ENCODE results near the gene TSPEAR. TPM values are rescaled to one million over a fixed set of nuclear protein-coding genes. Genes with fewer than 3 reads are reported as not detected.

TSPEAR gene
- total RNA-seq, 2 donors from 2014 or later = 1.5 to 6.0 TPM

- no peaks in the 10 kb centered on the region for H3K4me1 Mint-ChIP-seq
- H3K4me3 Mint-ChIP-seq = no peak overlapping the region
- Histone ChIP-seq H3K27me3 (ENCODE audit: control insufficient read depth, insufficient read depth, low read length, poor library complexity, severe bottlenecking) (no peaks in the 10 kb centered on the region), H3K9me3 (ENCODE audit: control insufficient read depth, low read length) (no peaks in the 10 kb centered on the region), H3K4me1 (ENCODE audit: control insufficient read depth, insufficient read depth, low read length) (no peaks in the 10 kb centered on the region), H3K36me3 (ENCODE audit: control insufficient read depth, insufficient read depth, low read length) (no peaks in the 10 kb centered on the region), H3K9ac (ENCODE audit: extremely low read depth, low read length, poor library complexity, severe bottlenecking) (no peak overlapping the region), H3K4me3 (ENCODE audit: low read length) (no peak overlapping the region), H3K27ac (ENCODE audit: low read depth, low read length) (no peak overlapping the region)
- H3K9me3 Mint-ChIP-seq = no peaks in the 10 kb centered on the region
- WGBS, 2 experiments (ENCODE audit: insufficient coverage in 1 of 2, insufficient read length in 1 of 2) = 79 to 86% methylated on average over 8 to 14 of the region's 14 CpGs
- no peak overlapping the region for H3K27ac Mint-ChIP-seq
- H3K27me3 Mint-ChIP-seq (ENCODE audit: insufficient read depth) = no peaks in the 10 kb centered on the region
- no peak for TF ChIP-seq CTCF (conservative IDR thresholded peaks at IDR 0.05)
- no peaks in the 10 kb centered on the region for H3K36me3 Mint-ChIP-seq (ENCODE audit: low read depth)
- DNase-seq = no peak
These were observed 172.3 kb downstream of the TSPEAR start for GRCh38 chr21:44539046-44539445.

GRCh38 chr21:44537930-44538911, 173.2 kb downstream of the TSPEAR start:
- H3K27me3 ChIP-seq (ENCODE audit: control insufficient read depth, insufficient read depth, low read length, poor library complexity, severe bottlenecking) = no peaks in the 10 kb centered on the region
- no peak overlapping the region for H3K27ac ChIP-seq (ENCODE audit: low read depth, low read length)
- Mint-ChIP-seq H3K36me3 (ENCODE audit: low read depth) (no peaks in the 10 kb centered on the region), H3K4me1 (no peaks in the 10 kb centered on the region), H3K9me3 (no peaks in the 10 kb centered on the region), H3K27ac (no peak overlapping the region), H3K27me3 (ENCODE audit: insufficient read depth) (no peaks in the 10 kb centered on the region), H3K4me3 (no peak overlapping the region)
- 93 to 96% methylated on average over 15 to 33 of the region's 33 CpGs for WGBS, 2 experiments (ENCODE audit: insufficient coverage in 1 of 2, insufficient read length in 1 of 2)
- no peaks in the 10 kb centered on the region for H3K4me1 ChIP-seq (ENCODE audit: control insufficient read depth, insufficient read depth, low read length)
- no peaks in the 10 kb centered on the region for H3K9me3 ChIP-seq (ENCODE audit: control insufficient read depth, low read length)
- H3K36me3 ChIP-seq (ENCODE audit: control insufficient read depth, insufficient read depth, low read length) = no peaks in the 10 kb centered on the region
- no peak overlapping the region for H3K4me3 ChIP-seq (ENCODE audit: low read length)
- no peak for TF ChIP-seq CTCF (conservative IDR thresholded peaks at IDR 0.05)
- DNase-seq = no peak
- H3K9ac ChIP-seq (ENCODE audit: extremely low read depth, low read length, poor library complexity, severe bottlenecking) = no peak overlapping the region

- H3K4me3 Mint-ChIP-seq = no peak overlapping the region
- 77 to 84% methylated on average over 6 to 7 of the region's 7 CpGs for WGBS, 2 experiments (ENCODE audit: insufficient coverage in 1 of 2, insufficient read length in 1 of 2)
- H3K9me3 ChIP-seq (ENCODE audit: control insufficient read depth, low read length) = no peaks in the 10 kb centered on the region
- no peaks in the 10 kb centered on the region for H3K27me3 ChIP-seq (ENCODE audit: control insufficient read depth, insufficient read depth, low read length, poor library complexity, severe bottlenecking)
- no peaks in the 10 kb centered on the region for H3K27me3 Mint-ChIP-seq (ENCODE audit: insufficient read depth)
- no peak for TF ChIP-seq CTCF (conservative IDR thresholded peaks at IDR 0.05)
- no peak overlapping the region for H3K9ac ChIP-seq (ENCODE audit: extremely low read depth, low read length, poor library complexity, severe bottlenecking)
- H3K36me3 ChIP-seq (ENCODE audit: control insufficient read depth, insufficient read depth, low read length) = no peaks in the 10 kb centered on the region
- H3K27ac ChIP-seq (ENCODE audit: low read depth, low read length) = no peak overlapping the region
- H3K4me1 Mint-ChIP-seq = no peaks in the 10 kb centered on the region
- no peak overlapping the region for H3K4me3 ChIP-seq (ENCODE audit: low read length)
- no peaks in the 10 kb centered on the region for H3K4me1 ChIP-seq (ENCODE audit: control insufficient read depth, insufficient read depth, low read length)
- no peak overlapping the region for H3K27ac Mint-ChIP-seq
- no peaks in the 10 kb centered on the region for H3K9me3 Mint-ChIP-seq
- no peaks in the 10 kb centered on the region for H3K36me3 Mint-ChIP-seq (ENCODE audit: low read depth)
- DNase-seq = peak; percentile 37
These were observed 175.4 kb downstream of the TSPEAR start for GRCh38 chr21:44535963-44536362.

All from endodermal cell (in vitro differentiated cells).